ENCODE measurements around the gene CSGALNACT2. TPM values are rescaled to one million over a fixed set of nuclear protein-coding genes. Genes with fewer than 3 reads are reported as not detected.

Gene CSGALNACT2
- total RNA-seq, 2 experiments from 2014 or later, result 13.2 to 33.6 TPM

DNA sequence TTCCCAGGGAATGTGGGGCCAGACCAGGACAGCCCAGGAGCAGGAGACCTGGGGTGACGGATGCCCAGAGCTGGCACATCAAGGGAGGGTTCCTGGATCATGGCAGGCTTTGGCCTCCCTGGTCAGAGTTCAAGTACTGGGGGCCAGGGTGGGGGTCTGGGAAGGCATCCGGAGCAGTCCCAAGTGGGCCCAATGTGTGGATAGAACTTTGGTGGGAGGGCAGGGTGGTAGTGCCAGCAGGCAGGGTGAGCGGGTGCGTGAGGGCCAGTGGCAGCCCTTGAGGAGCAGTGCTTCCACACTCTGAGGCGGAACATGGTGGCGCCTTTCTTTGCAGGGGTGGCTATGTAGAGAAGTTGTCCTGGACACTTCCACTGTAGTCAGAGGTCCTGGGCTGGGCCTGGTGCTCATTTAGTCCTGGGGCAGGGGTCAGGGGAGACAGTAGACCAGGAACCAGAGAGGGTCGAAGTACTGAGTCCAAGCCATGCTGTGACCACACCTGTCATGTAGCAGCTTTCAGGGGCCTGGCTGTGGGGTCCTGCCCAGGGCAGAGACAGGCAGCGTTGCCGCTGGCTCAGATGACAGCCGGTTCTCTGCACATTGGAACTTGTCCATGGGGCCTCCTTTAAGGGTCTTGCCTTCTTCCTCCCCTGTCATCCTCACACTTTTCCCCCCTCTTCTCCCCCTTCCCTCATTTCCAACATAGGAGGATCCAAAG, 22.2 kb upstream of the CSGALNACT2 start:
- POLR2A ChIA-PET, result no interaction called here
- H3K4me3 ChIP-seq (ENCODE audit: low read depth, low read length, poor library complexity, severe bottlenecking), result no peak overlapping the region
- no TSS peak for BruUV-seq (replicated peaks)

DNA sequence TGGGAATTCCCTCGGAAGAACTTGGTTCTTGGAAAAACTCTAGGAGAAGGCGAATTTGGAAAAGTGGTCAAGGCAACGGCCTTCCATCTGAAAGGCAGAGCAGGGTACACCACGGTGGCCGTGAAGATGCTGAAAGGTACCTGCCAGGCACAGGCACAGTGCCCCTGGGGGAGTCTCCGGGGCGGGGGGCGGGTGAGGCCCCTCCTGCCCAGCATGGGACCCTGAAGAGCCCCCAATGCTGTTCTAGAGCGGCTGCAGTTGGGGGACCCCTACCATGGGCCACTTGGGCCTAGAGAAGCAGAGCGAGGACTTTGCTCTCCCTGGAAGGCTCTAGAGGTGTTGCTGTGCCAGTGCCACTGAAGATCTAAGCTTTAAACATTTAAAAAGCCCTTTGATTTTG, 21.6 kb upstream of the CSGALNACT2 start:
- Histone ChIP-seq H3K4me3 (ENCODE audit: low read depth, low read length, poor library complexity, severe bottlenecking) (no peak overlapping the region), H3K4me2 (ENCODE audit: low read length) (no peak overlapping the region), H3K9me3 (ENCODE audit: low read length) (no peaks in the 10 kb centered on the region), H3K27ac (ENCODE audit: low read depth, low read length, poor library complexity, severe bottlenecking) (no peak overlapping the region), H3K36me3 (ENCODE audit: insufficient read depth, low read length) (no peaks in the 10 kb centered on the region), H3K4me1 (ENCODE audit: insufficient read depth, low read length, poor library complexity, severe bottlenecking) (peaks cover 12% of the 10 kb centered on the region), H3K9me2 (ENCODE audit: insufficient read depth, low read length) (no peaks in the 10 kb centered on the region), H3K79me2 (ENCODE audit: insufficient read depth, low read depth, low read length) (no peaks in the 10 kb centered on the region), H2AFZ (ENCODE audit: low read length) (no peak overlapping the region), H4K20me1 (ENCODE audit: insufficient read depth, low read length) (no peaks in the 10 kb centered on the region)
- intact Hi-C loops (cut with micrococcal nuclease; ENCODE audit: unreplicated experiment), result no loop called here
- no peak for DNase-seq (ENCODE audit: low spot score)
- BruUV-seq (replicated peaks), result no TSS peak
- POLR2A ChIA-PET, result no interaction called here
- no peak for TF ChIP-seq EZH2phosphoT487 (IDR thresholded peaks at IDR 0.05; ENCODE audit: borderline replicate concordance, low read depth, low read length)
- no peak for TF ChIP-seq CTCF (conservative IDR thresholded peaks at IDR 0.05; ENCODE audit: low read length)
- CTCF ChIA-PET (ENCODE audit: unreplicated experiment), result no interaction called here

More for the DNA sequence above, 22.2 kb upstream of the CSGALNACT2 start:
- Histone ChIP-seq H3K27ac (ENCODE audit: low read depth, low read length, poor library complexity, severe bottlenecking) (no peak overlapping the region), H3K4me2 (ENCODE audit: low read length) (no peak overlapping the region), H3K36me3 (ENCODE audit: insufficient read depth, low read length) (no peaks in the 10 kb centered on the region), H3K79me2 (ENCODE audit: insufficient read depth, low read depth, low read length) (no peaks in the 10 kb centered on the region), H4K20me1 (ENCODE audit: insufficient read depth, low read length) (no peaks in the 10 kb centered on the region), H3K4me1 (ENCODE audit: insufficient read depth, low read length, poor library complexity, severe bottlenecking) (peaks cover 6% of the 10 kb centered on the region), H3K9me3 (ENCODE audit: low read length) (no peaks in the 10 kb centered on the region), H3K9me2 (ENCODE audit: insufficient read depth, low read length) (no peaks in the 10 kb centered on the region), H2AFZ (ENCODE audit: low read length) (no peak overlapping the region)
- intact Hi-C loops (cut with micrococcal nuclease; ENCODE audit: unreplicated experiment), result no loop called here
- TF ChIP-seq CTCF (conservative IDR thresholded peaks at IDR 0.05; ENCODE audit: low read length) (no peak), EZH2phosphoT487 (IDR thresholded peaks at IDR 0.05; ENCODE audit: borderline replicate concordance, low read depth, low read length) (no peak)
- CTCF ChIA-PET (ENCODE audit: unreplicated experiment), result no interaction called here
- no peak for DNase-seq (ENCODE audit: low spot score)

GRCh38 chr10:43117031-43117776, 21.0 kb upstream of the CSGALNACT2 start:
- ChIA-PET POLR2A (no interaction called here), CTCF (ENCODE audit: unreplicated experiment) (no interaction called here)
- intact Hi-C loops (cut with micrococcal nuclease; ENCODE audit: unreplicated experiment), result no loop called here
- no peak overlapping the region for H3K27ac ChIP-seq (ENCODE audit: low read depth, low read length, poor library complexity, severe bottlenecking)
- no peaks in the 10 kb centered on the region for H3K9me2 ChIP-seq (ENCODE audit: insufficient read depth, low read length)
- no peak overlapping the region for H3K4me2 ChIP-seq (ENCODE audit: low read length)
- no peaks in the 10 kb centered on the region for H3K79me2 ChIP-seq (ENCODE audit: insufficient read depth, low read depth, low read length)
- H2AFZ ChIP-seq (ENCODE audit: low read length), result no peak overlapping the region
- H4K20me1 ChIP-seq (ENCODE audit: insufficient read depth, low read length), result no peaks in the 10 kb centered on the region
- no peaks in the 10 kb centered on the region for H3K36me3 ChIP-seq (ENCODE audit: insufficient read depth, low read length)
- no TSS peak for BruUV-seq (replicated peaks)
- no peaks in the 10 kb centered on the region for H3K9me3 ChIP-seq (ENCODE audit: low read length)
- H3K4me3 ChIP-seq (ENCODE audit: low read depth, low read length, poor library complexity, severe bottlenecking), result no peak overlapping the region
- DNase-seq (ENCODE audit: low spot score), result no peak
- H3K4me1 ChIP-seq (ENCODE audit: insufficient read depth, low read length, poor library complexity, severe bottlenecking), result peaks cover 12% of the 10 kb centered on the region
- TF ChIP-seq CTCF (conservative IDR thresholded peaks at IDR 0.05; ENCODE audit: low read length), result no peak
- TF ChIP-seq EZH2phosphoT487 (IDR thresholded peaks at IDR 0.05; ENCODE audit: borderline replicate concordance, low read depth, low read length), result no peak
